Epithelial cell of prostate (primary cell): Measurements from ENCODE around the gene ARHGAP15.
A peak's percentile ranks its signal among the peaks of the same experiment; 100 is the strongest.
"Not testable (repeated sequence)": the region's sequence is repeated elsewhere in the genome, so short reads cannot be mapped to it uniquely, and the experiment has no call there.

Source experiments
- DNase-seq: peaks from one replicate; pipeline ENCODE4 v3.0.0-alpha.2; 2011; ENCODE audit warnings: low read depth, low spot score
- H3K27ac ChIP-seq: fragments of 450-650 bp; 2 replicates; pipeline ENCODE4 v1.5.1; 2017; ENCODE audit warnings: mild to moderate bottlenecking

The ARHGAP15 gene

GRCh38 chr2:143128681-143129580 is at the start of gene ARHGAP15:
Gene ARHGAP15, plus strand, starts transcription at chr2:143129419.
- DNase-seq: no peak
- H3K27ac ChIP-seq: no peak within 1 kb of the TSS

GRCh38 chr2:143081616-143082015 is 47.6 kb upstream of the ARHGAP15 start:
- H3K27ac ChIP-seq: no peak overlapping the region
- no peak for DNase-seq

GRCh38 chr2:143083636-143084035 is 45.6 kb upstream of the ARHGAP15 start:
- peak overlapping the region; percentile 73 for H3K27ac ChIP-seq
- DNase-seq: peak; percentile 27

GRCh38 chr2:143084462-143084861 is 44.8 kb upstream of the ARHGAP15 start:
- DNase-seq: no peak
- H3K27ac ChIP-seq: peak overlapping the region; percentile 73

GRCh38 chr2:143085125-143085784 is 44.0 kb upstream of the ARHGAP15 start:
- H3K27ac ChIP-seq: no peak overlapping the region
- no peak for DNase-seq

- H3K27ac ChIP-seq: no peak overlapping the region
- no peak for DNase-seq
Measured at GRCh38 chr2:143087033-143087432, 42.2 kb upstream of the ARHGAP15 start.

GRCh38 chr2:143088388-143088787 is 40.8 kb upstream of the ARHGAP15 start:
- DNase-seq: no peak
- no peak overlapping the region for H3K27ac ChIP-seq

- DNase-seq, H3K27ac ChIP-seq: not testable (repeated sequence)
Measured at GRCh38 chr2:143089520-143089919, 39.7 kb upstream of the ARHGAP15 start.

GRCh38 chr2:143110758-143111428 is 18.3 kb upstream of the ARHGAP15 start:
- no peak overlapping the region for H3K27ac ChIP-seq
- no peak for DNase-seq

- no peak overlapping the region for H3K27ac ChIP-seq
- DNase-seq: no peak
Measured at GRCh38 chr2:143117225-143117624, 12.0 kb upstream of the ARHGAP15 start.

- no peak for DNase-seq
- no peak overlapping the region for H3K27ac ChIP-seq
Measured at GRCh38 chr2:143121079-143121478, 8.1 kb upstream of the ARHGAP15 start.

GRCh38 chr2:143121957-143122356 is 7.3 kb upstream of the ARHGAP15 start:
- H3K27ac ChIP-seq: no peak overlapping the region
- no peak for DNase-seq

GRCh38 chr2:143123911-143124310 is 5.3 kb upstream of the ARHGAP15 start:
- no peak overlapping the region for H3K27ac ChIP-seq
- no peak for DNase-seq

GRCh38 chr2:143124445-143124844 is 4.8 kb upstream of the ARHGAP15 start:
- no peak for DNase-seq
- no peak overlapping the region for H3K27ac ChIP-seq

GRCh38 chr2:143125717-143126116 is 3.5 kb upstream of the ARHGAP15 start:
- no peak for DNase-seq
- H3K27ac ChIP-seq: no peak overlapping the region

GRCh38 chr2:143132355-143132754 is 3.1 kb downstream of the ARHGAP15 start:
- no peak overlapping the region for H3K27ac ChIP-seq
- DNase-seq: no peak

- no peak overlapping the region for H3K27ac ChIP-seq
- no peak for DNase-seq
Measured at GRCh38 chr2:143133783-143134182, 4.6 kb downstream of the ARHGAP15 start.

GRCh38 chr2:143138292-143138691 is 9.1 kb downstream of the ARHGAP15 start:
- no peak for DNase-seq
- no peak overlapping the region for H3K27ac ChIP-seq

- no peak overlapping the region for H3K27ac ChIP-seq
Measured at GRCh38 chr2:143139835-143140393, 10.7 kb downstream of the ARHGAP15 start.

GRCh38 chr2:143140864-143141661 is 11.8 kb downstream of the ARHGAP15 start:
- H3K27ac ChIP-seq: no peak overlapping the region
- no peak for DNase-seq

More at GRCh38 chr2:143139835-143140393, 10.7 kb downstream of the ARHGAP15 start:
- no peak for DNase-seq
